ENCODE data around the gene SLC13A3.

The SLC13A3 gene

GRCh38 chr20:46552460-46553420 is 98.5 kb downstream of the SLC13A3 start:
- no peak for TF ChIP-seq CTCF (IDR thresholded peaks at IDR 0.05; ENCODE audit: low read depth, low read length)

GRCh38 chr20:46551522-46552381 is 99.5 kb downstream of the SLC13A3 start:
- TF ChIP-seq CTCF (IDR thresholded peaks at IDR 0.05; ENCODE audit: low read depth, low read length): no peak
- DNase-seq (ENCODE audit: extremely low read depth, low read depth): no peak

More at GRCh38 chr20:46552460-46553420, 98.5 kb downstream of the SLC13A3 start:
- DNase-seq (ENCODE audit: extremely low read depth, low read depth): no peak

- no peak for DNase-seq (ENCODE audit: extremely low read depth, low read depth)
- TF ChIP-seq CTCF (IDR thresholded peaks at IDR 0.05; ENCODE audit: low read depth, low read length): no peak
These were observed 100.8 kb downstream of the SLC13A3 start, which contains the start of gene OCSTAMP for GRCh38 chr20:46550461-46550860. Gene OCSTAMP (minus strand): TSS chr20:46550654. CDS start chr20:46550560, 94 bp downstream.

GRCh38 chr20:46549188-46549972 is 101.9 kb downstream of the SLC13A3 start:
- no peak for DNase-seq (ENCODE audit: extremely low read depth, low read depth)
- TF ChIP-seq CTCF (IDR thresholded peaks at IDR 0.05; ENCODE audit: low read depth, low read length): no peak

GRCh38 chr20:46548688-46549087 is 102.6 kb downstream of the SLC13A3 start:
- no peak for DNase-seq (ENCODE audit: extremely low read depth, low read depth)
- TF ChIP-seq CTCF (IDR thresholded peaks at IDR 0.05; ENCODE audit: low read depth, low read length): no peak

- DNase-seq (ENCODE audit: extremely low read depth, low read depth): no peak
- TF ChIP-seq CTCF (IDR thresholded peaks at IDR 0.05; ENCODE audit: low read depth, low read length): no peak
These were observed 103.3 kb downstream of the SLC13A3 start for GRCh38 chr20:46547995-46548394.

Measured in AG09319 (cell line).